Epidermal melanocyte (primary cell): ENCODE measurements around the gene REC8.
"Not testable (repeated sequence)": the region's sequence is repeated elsewhere in the genome, so short reads cannot be mapped to it uniquely, and the experiment has no call there.

ENCODE experiments used
- DNase-seq: peaks from one replicate; pipeline ENCODE4 v3.0.0; 2011; ENCODE audit warnings: low spot score; ENCODE audit not compliant: insufficient read length

Gene REC8

DNA sequence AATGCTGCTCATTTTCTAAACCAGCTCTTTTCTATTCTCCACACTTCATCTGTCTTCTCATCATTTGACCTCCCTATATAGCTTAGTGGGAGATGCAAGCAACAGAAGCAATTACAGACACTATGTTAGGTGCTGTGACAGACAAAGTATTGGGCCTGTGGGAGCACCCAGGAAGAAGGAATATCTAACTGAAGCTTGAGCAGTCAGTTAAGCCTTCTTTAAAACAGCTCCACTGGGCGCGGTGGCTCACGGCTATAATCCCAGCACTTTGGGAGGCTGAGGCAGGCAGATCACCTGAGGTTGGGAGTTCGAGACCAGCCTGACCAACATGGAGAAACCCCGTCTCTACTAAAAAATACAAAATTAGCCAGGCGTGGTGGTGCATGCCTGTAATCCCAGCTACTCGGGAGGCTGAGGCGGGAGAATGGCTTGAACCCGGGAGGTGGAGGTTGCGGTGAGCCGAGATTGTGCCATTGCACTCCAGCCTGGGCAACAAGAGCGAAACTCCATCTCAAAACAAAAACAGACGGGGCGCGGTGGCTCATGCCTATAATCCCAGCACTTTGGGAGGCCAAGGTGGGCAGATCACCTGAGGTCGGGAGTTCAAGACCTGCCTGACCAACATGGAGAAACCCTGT lies 31.5 kb downstream of the REC8 start:
- not testable (repeated sequence) for DNase-seq

DNA sequence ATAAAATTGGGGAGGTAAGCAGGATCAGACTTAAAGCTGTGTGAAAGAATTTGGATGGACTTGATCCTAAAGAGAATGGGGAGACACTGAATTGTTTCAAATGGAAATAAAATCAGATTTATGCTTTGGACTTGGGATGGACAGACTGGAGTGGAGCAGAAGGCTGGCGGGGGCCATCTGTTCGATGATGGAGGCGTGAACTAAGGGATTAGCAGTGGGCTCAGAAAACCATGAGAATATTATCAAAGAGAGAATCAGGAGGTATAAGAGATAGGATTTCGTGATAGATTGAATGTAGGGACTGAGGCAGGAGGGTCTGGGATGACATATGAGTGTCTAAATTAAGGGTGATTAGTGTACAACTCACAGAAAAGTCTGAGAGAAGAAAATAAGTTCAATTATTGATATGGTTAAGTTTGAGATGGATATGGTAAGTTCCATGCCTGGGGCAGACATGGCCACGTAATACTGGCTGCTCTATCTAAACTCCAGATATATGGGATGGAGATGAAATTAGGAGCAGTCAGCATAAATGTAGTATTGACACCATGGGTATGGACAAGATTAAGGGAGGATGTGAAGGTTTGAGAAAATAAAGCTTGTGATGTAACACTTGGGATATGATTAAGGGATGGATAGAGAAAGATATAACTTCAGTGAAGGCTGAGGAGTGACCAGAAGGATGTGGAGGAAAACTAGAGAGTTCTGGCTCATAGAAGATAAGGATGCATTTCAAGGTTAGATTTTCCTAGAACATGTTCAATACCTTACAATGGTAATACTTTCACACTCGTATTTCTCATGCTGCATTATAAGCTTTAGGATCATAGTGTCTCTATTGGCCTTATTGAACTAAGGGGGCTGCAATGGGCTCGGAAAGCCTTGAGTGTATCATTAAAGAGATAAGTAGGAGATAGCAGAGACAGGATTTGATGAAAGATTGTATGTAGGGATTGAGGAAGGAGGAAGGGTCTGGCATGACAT lies 32.6 kb downstream of the REC8 start:
- DNase-seq = no peak

DNA sequence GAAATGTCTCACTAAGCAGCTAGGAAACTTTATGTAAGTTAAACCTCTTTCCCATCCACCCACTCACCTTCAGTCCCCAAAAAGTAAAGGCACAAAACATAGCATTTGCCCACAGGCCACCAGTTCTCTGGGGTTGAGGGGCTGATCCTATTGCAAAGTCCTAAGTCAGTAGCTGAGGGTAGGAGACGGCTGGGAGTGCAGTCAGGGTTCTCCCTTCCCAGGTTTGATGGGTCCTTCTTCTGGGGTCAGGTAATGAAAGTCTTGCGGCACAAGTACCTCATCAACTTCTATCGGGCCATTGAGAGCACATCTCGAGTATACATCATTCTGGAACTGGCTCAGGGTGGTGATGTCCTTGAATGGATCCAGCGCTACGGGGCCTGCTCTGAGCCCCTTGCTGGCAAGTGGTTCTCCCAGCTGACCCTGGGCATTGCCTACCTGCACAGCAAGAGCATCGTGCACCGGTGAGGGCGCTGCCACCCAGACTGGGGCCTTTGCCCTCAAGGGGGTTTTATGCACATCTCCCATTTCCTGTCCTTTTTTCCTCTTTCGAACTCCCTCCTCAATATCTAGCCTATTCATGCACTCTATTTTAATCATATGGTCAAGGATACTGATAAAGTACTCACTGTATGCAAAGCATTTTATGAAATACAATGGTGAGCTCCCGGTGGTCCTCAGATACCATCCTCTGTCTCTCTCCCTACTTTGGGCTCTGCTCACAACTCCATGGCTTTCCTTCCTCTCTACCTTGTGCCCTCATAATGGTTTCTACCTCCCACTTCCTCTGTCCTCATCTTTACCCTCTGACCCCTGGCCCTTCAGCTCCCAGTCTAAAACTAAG lies 34.6 kb downstream of the REC8 start:
- no peak for DNase-seq

DNA sequence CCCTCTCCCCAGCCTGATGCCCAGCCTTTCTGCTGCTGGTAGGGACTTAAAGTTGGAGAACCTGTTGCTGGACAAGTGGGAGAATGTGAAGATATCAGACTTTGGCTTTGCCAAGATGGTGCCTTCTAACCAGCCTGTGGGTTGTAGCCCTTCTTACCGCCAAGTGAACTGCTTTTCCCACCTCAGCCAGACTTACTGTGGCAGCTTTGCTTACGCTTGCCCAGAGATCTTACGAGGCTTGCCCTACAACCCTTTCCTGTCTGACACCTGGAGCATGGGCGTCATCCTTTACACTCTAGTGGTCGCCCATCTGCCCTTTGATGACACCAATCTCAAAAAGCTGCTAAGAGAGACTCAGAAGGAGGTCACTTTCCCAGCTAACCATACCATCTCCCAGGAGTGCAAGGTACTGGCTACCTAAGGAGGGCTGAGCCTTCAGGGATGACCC lies 35.2 kb downstream of the REC8 start:
- no peak for DNase-seq

DNA sequence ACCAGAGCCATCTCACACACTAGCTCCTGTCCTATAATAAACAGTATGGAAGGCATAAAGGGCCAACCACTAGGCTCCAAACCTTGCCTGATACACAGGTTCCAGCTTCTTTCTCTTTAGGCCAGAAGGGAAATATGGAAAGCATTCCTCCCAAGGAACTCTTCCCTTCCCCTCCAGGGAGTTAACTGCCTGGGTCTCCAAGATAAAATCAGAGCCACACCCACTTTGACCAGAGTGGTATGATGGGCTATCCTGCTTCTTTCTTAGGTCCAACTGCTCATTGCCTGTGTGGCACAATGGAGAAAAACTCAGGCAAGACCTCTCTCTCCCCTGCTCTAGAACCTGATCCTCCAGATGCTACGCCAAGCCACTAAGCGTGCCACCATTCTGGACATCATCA lies 35.7 kb downstream of the REC8 start:
- no peak for DNase-seq

DNA sequence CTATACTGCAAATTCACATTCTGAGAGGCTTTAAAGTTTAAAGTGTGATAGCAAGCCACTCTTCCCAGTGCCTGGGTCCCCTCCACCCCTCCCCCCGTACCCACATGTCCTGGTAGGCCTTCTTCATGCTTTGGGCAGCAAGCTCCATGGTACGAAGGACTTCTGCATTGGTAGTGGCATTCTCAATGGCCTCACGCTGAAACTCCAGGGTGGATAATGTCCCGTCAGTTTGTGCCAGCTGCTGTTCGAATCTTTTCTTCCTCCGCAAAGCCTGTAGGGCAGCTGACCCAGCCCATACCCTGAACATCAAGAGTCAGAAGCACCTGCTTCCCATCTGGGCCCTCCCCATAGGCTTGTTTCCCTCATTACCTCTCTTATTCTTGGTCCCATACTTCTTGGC lies 39.4 kb downstream of the REC8 start:
- DNase-seq = no peak

DNA sequence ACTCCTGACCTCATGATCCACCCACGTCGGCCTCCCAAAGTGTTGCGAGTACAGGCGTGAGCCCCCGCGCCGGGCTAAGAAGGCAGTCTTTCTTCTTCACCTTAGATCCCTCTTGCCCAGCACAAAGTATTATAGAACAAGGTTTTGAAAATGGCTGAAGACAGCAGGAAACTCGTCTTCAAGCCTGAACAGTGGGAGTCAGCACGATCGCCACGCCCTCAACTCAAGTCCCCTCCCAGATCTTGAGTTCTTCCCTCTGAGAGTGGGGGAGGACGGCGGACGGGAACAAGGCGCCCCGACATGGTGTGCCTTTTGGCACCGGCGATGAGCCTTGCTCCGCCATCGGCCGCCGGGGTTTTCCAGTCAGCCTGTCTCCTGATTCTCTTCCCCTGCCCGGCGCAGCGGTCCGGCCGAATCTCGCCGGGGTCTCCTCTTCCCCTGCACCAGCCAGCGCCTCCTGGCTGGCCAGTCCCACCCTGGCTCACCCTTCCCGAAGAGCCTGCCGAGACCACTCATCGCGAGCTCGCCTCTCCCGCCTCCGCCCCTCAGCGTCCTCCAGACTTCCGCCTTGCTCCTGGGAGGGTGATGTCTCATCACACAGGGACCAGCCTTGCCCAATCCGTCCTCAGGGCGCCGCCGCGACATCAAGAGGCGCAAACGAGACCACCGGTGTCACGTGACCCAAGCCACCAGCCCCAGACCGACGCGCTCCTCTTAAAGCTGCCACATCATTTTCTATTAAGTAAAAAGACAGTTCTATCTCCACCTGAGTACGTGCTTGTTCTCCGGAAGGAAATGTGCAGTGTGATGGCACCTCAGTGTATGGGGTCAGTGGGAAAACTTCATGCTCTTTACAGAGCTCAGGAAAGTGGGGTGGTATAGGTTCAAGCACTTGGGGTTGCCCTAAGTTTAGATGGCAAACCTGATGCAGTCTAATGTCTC lies 41.3 kb downstream of the REC8 start, which contains the start of gene CHMP4A:
TSS of gene CHMP4A (minus strand) at position 565 of the 942 bp plus-strand sequence. CDS start at position 516, 49 bp downstream.
- peak; percentile 95 for DNase-seq

DNA sequence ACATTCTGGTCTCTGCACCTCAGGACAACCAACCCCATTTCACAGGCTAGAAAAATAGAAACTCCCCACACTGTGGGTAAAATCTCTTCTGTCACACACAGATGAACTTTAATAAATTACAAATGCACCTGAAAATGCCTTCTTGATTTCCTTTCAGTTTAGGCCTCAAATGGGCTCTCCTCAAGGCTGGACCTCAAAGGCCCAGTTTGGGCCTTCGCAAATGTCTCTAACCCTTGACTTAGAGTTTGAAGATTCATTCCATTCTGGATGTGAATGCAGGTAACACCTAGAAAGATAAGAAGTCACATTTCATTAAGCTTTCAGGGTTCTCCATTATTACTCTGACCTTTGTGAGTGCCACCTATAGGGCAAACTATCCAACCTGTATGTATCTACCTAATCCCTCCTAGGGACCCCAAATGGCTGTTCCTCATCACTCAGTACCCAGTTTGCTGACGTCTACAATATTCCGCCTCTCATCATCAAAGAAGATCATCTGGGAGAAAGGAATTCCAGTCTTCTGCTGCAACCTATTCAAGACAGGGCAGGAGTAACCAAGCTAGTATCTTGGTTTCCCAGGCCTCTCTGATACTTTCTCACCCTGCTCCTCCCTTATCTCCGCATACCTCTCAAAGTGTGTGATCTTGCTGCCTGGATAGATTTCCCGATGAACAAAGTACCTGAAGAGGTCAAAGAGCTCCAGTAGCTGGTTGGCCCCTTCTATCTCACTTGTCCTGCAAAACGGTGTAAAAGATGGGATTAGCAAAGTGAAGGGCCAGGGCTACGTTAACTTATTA lies 42.2 kb downstream of the REC8 start:
- no peak for DNase-seq

DNA sequence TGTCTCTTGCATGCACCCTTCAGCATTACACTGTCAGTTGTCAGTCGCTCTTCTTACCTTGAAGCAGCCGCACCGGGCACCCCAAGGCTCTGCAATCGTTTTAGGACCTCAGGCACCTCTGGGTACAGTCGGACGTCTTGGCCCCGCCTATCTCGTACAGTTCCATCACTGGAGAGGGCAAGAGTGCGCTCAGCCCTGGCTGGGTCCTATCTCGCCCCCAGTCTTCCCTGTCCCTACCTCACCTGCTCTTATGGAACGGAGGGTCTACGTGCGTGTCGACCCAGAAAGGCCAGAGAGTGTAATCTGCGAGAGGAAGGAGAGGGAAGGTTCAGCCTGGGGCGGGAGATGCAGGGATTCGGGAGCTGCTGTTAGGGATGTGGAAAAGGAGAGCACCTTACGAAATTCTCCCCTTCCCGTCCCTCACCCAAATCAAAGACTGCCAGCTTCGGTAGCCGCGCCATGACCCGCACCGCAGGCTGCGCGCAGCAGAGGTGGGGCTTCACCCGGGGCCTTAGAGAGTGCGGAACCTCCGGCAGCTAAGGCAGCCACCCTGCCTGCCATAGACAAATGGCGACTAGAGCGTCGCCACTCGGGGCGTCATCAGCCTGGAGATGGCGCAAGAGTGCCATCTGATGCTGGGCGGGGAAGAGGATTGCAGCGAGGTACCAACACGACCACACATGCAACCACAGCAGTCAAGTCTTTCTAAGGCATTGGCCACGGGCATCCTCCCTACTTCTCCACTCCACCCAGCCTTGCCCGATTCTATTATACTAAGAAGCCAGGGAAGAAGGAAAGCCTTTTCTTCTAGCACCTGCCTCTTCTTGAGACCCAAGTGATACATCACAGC lies 43.8 kb downstream of the REC8 start, which contains the start of gene MDP1:
TSS of gene MDP1 (minus strand) at position 572 of the 850 bp plus-strand sequence. CDS start at position 461, 111 bp downstream.
- DNase-seq = peak; percentile 82

DNA sequence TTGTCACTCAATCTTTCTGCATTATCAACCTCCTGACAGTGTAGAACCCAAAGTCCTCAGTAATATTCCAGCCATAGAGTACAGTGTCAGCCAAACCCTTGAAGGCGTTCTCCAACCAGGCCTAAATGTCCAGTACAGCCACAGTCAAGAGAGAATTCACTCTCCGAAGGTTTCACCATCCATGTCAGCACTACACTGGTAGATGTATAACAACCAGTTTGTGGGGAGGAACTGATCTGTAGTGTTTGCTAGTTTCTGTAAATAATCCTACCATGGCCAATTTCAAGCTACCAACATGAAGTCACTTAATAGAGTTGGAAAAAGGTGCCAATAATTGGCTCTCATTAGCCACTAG lies 44.4 kb downstream of the REC8 start:
- DNase-seq = no peak

DNA sequence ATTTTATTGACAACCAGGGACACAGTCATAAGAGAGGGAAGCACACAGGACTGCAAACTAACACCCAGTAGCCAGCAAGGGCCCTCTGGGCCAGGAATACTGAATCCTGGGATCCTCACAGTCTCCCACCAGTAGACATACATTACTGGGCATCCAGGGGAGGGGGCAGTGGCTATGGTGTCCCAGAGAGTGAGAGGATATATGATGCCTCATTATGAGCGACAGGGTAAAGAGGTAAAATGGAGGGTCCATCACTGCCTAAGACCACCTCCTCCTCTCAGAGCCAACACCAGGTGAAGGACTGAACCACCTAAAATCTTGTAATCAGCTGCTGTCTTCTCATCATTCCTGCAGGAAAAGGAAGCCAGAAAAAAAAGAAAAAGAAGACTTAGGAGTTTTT lies 45.0 kb downstream of the REC8 start:
- not testable (repeated sequence) for DNase-seq

DNA sequence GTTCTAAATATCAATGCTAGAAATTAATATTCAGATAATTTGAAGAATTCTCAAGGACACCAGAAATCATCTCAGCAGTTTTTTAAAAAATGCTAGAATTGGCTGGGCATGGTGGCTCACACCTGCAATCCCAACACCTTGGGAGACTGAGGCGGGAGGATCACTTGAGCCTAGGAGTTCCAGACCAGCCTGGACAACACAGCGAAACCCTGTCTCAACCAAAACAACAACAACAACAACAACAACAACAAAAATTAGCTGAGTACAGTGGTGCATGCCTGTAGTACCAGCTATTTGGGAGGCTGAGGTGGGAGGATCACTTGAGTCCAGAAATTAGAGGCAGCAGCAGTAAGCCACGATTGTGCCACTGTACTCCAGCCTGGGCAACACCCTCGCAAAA lies 47.2 kb downstream of the REC8 start:
- no peak for DNase-seq

DNA sequence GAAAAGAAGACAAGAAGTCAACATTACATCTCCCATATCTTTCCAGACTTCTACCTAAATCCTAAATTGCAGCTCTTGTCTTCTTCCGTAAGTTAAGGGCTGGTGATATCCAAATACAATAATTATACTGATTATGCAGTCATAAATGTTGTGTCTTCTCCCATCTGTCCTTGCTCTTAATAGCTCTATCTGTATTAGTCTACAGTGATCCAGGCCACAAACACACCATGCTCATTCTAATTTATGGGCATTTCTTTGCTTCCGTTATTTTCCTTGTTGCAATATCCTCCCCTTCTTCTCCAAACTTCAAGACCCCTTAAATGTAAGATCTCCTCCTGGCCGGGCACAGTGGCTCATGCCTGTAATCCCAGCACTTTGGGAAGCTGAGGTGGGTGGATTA lies 47.6 kb downstream of the REC8 start:
- DNase-seq = no peak

DNA sequence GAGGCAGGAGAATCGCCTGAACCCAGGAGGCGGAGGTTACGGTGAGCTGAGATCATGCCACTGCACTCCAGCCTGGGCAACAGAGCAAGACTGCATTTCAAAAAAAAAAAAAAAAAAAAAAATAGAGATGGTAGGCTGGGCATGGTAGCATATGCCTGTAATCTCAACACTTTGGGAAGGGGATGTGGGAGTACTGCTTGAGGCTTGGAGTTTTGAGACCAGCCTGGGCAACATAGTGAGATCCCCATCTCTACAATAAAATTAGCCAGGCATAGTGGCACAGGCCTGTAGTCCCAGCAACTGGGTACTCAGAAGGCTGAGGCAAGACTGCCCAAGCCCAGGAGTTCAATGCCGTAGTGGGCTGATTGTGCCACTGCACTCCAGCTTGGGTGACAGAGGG lies 51.1 kb downstream of the REC8 start:
- DNase-seq = not testable (repeated sequence)

DNA sequence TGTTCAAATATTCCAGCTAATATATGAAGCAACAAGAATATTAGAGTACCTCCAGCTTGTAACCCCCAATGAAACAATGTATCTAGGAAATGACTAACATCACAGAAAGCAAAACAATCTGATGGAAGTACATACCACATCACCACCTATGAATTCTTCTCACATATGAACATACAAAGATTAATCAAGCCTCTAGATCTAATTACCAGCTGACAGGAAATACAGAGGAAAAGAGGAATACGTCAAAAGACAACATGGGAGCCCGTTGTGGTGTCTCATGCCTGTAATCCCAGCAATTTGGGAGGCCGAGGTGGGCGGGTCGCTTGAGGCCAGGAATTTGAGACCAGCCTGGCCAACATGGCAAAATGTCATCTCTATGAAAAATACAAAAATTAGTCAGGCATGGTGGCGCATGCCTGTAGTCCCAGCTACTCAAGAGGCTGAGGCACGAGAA lies 52.8 kb downstream of the REC8 start:
- no peak for DNase-seq

DNA sequence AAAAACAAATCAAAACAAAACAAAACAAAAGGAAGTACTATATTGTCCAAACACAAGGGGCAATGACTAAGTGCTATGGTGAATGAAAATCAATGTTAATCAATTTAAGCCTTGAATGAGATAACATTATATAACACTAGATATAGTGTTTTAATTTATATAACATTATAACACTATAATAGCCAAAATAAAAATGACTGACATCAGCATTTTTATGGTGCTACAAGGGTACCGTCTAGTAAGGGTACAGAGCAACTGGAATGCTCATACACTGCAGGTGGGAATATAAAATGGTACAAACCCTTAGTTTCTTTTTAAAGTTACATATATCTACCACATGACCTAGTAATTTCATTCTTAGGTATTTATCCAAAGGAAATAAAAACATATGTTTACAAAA lies 54.6 kb downstream of the REC8 start:
- no peak for DNase-seq

DNA sequence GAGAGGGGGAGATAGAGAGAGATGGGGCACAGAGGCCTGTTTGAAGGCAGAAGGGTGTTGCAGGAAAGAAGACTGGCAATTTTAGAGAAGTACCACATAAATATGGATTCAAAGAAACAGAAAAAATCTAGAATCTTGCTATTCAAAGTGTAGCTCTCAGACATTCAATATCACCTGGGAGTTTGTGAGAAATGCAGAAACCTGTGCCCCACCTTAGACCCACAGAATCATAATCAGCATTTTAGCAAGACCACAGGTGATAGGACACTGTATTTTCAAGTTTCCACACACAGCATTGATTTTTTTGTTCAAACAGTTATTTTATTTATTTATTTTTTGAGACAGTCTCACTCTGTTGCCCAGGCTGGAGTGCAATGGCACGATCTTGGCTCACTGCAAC lies 57.0 kb downstream of the REC8 start:
- DNase-seq = no peak
